GM21423 (cell line): ENCODE data around the gene PEMT.

Source experiments
- ATAC-seq: cut with Tn5 transposase; IDR thresholded peaks from one replicate; pipeline ENCODE4 v1.9.1; 2021; ENCODE audit warnings: mild to moderate bottlenecking, moderate library complexity; ENCODE audit not compliant: unreplicated experiment

The PEMT gene

GRCh38 chr17:17605083-17605728 lies 13.7 kb upstream of the PEMT start:
- no peak for ATAC-seq

GRCh38 chr17:17603895-17604225 lies 12.4 kb upstream of the PEMT start:
- no peak for ATAC-seq

GRCh38 chr17:17603178-17603894 lies 11.8 kb upstream of the PEMT start:
- ATAC-seq: no peak

- ATAC-seq: no peak
These were observed 8.5 kb upstream of the PEMT start for GRCh38 chr17:17599965-17600364.

GRCh38 chr17:17598003-17598402 lies 6.5 kb upstream of the PEMT start:
- ATAC-seq: no peak

GRCh38 chr17:17595755-17596154 lies 4.2 kb upstream of the PEMT start:
- no peak for ATAC-seq

- ATAC-seq: no peak
These were observed 1.7 kb upstream of the PEMT start for GRCh38 chr17:17593222-17593620.

- no peak for ATAC-seq
These were observed 589 bp downstream of the PEMT start for GRCh38 chr17:17590883-17591354.

GRCh38 chr17:17590141-17590751 lies 1.3 kb downstream of the PEMT start:
- ATAC-seq: no peak

- ATAC-seq: no peak
These were observed 3.7 kb downstream of the PEMT start for GRCh38 chr17:17587614-17588337.

- ATAC-seq: no peak
These were observed 9.1 kb downstream of the PEMT start for GRCh38 chr17:17582372-17582771.

- ATAC-seq: no peak
These were observed 10.0 kb downstream of the PEMT start for GRCh38 chr17:17581509-17581908.

- ATAC-seq: no peak
These were observed 10.6 kb downstream of the PEMT start for GRCh38 chr17:17580662-17581470.

- no peak for ATAC-seq
These were observed 11.8 kb downstream of the PEMT start for GRCh38 chr17:17579691-17580090.

GRCh38 chr17:17577373-17577772 lies 14.1 kb downstream of the PEMT start:
- no peak for ATAC-seq

- ATAC-seq: no peak
These were observed 14.7 kb downstream of the PEMT start for GRCh38 chr17:17576772-17577234.

GRCh38 chr17:17575360-17576251 lies 15.9 kb downstream of the PEMT start:
- no peak for ATAC-seq

- no peak for ATAC-seq
These were observed 17.6 kb downstream of the PEMT start for GRCh38 chr17:17573912-17574311.

GRCh38 chr17:17572010-17572785 lies 19.3 kb downstream of the PEMT start:
- no peak for ATAC-seq
